NCI-H1694 (cell line): ENCODE data around the gene C16orf96.

Source experiments
- DNase-seq: peaks from one replicate; lab custom pipeline; 2025; lab: John Stamatoyannopoulos, UW

Gene C16orf96

DNA sequence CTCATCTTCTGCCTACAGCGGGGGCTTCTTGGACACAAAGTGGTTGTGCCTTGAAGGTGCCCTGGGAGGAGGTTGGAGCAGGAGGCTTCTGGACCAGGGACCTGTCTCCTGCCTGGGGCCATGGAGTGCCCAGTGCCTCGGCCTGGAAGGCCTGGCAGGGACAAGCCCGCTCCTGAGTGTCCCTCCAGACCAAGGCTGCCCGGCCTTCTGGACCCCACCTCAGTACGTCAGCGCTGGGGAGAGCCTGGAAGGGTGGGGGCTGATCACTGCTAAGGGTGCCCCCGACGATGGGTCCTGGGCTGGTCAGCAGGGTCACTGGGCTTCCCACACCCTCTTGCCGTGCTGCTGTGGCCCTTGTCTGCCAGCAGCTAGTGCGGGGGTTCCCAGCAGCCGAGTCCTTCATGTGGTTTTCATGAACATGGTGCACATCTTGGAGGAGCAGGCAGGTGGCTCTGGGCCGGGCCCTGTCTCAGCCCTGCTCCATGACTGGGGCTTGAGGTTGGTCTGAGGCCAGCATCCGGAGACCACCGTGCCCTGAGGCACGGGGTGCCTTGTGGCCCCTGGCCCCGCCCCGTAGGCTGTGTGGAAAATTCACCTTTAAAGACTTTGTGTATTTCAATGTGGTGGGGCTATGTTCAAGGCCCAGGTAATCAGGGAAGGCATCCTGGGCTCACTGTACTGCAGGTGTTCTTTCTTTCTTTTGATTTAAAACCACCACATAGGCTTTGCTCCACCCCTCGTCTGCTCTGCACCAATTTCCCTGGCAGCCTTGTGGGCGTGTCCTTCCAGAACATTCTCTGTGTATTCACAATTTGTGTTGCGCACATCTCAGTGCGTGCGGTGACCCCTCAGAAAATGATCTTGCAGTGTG is 90.9 kb downstream of the C16orf96 start:
- no peak for DNase-seq

DNA sequence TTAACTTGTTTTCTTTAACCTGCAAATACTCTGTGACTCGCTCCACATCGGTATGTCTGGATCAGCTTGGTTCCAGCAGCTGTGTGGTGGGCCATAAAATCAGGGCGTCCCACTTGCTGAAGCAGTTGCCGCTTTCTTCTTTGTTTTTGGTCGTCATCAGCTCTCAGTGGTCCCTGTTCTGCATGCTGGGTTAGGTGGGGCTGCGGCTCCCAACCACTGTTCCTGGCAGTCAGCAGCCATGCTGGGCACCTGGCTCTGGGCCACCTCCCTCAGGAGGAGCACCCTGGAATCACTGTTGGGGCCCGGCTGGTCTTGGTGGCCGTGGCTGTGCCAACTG is 91.5 kb downstream of the C16orf96 start:
- DNase-seq, result no peak

DNA sequence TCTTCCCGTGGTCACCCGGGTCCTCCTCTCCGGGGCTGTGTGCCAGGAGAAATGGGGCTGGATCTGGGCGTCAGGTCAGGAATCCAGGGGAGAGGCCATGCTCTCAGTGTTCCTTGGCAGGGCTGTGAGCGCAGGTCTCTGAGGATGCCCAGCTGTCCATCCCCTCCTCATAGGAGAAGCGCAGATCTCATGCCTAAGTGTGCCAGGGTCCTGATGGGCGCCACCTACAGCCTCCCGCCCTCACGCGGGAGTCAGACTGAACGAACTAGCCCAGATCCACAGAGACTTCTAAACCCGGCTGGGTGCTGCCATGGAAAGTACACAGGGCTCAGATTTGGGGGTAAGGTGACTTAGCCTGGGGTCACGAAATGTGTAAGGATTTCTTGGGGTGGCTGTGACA is 92.8 kb downstream of the C16orf96 start:
- DNase-seq, result no peak

DNA sequence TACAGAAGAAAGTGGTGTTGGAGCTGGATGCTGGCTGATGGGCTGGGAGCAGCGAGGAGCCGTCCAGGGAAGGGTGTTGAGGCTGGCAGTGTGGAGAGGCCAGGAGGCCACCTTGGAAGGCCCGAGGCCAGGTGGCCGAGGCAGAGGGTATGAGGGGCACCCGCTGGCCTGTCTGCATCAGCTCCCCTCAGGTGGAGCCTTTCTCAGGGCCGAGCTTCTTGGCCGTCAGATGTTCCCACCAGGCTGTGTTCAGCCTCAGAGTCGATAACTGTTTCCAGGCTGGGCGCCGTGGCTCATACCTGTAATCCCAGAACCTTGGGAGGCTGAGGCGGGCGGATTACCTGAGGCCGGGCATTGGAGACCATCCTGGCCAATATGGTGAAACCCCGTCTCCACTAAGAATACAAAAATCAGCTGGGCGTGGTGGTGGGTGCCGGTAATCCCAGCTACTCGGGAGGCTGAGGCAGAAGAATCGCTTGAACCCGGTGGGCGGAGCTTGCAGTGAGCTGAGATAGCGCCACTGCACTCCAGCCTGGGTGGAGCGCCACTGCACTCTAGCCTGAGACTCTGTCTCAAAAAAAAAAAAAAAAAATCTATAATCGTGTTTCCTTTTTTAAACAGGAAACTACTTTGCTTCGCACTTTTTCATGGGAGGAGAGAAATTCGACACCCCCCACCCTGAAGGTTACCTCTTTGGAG is 93.8 kb downstream of the C16orf96 start:
- DNase-seq, result no peak
